HuH-7 (cell line): ENCODE measurements around the gene OR10K2.
"Not testable (repeated sequence)": the region's sequence is repeated elsewhere in the genome, so short reads cannot be mapped to it uniquely, and the experiment has no call there.

Experiments
- DNase-seq: peaks from one replicate; pipeline ENCODE4 v3.0.0; 2011; ENCODE audit warnings: low spot score

Gene OR10K2, protein sequence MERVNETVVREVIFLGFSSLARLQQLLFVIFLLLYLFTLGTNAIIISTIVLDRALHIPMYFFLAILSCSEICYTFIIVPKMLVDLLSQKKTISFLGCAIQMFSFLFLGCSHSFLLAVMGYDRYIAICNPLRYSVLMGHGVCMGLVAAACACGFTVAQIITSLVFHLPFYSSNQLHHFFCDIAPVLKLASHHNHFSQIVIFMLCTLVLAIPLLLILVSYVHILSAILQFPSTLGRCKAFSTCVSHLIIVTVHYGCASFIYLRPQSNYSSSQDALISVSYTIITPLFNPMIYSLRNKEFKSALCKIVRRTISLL

DNA sequence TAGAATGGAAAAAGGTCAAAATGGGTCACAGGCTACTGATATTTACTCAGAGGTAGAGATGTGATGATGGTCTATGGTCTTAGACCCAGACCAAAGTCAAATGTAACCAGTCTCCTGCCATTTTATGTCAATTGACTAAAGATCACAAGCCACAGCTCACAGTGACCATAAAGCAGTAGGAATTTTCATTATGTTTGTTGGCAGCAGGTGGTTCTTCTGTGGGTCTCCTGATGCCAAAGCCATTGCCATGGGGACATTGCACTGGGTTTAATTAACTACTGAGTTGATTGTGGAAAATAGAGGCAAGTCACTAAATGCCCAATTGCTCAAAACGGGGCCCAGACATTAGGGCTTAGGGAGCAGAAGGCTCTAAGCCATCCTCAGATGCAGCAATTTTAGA, at the start of gene OR10K2:
TSS of gene OR10K2 (minus strand) at position 101 of the 400 bp plus-strand sequence. CDS start 5,371 bp downstream, outside the sequence.
- DNase-seq, result no peak

DNA sequence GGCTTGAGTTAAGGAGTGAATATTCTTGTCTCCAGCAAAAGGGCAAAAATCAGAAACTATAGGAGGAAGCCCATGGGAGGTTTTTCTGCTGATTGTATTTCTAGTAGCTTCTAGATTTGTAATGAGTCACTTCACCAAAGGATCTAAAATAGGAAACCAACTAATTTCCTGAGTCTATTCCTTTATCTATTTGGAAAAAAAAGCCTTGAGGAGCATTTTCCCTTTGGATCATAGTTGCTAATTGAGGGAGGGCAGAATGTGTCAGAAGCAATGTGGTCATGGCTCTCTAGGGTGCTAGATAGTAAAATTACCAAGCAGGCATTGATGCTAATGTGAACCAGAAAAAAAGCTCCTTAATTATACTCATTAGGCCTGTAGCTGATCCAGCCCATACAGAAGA, 45.9 kb upstream of the OR10K2 start, which contains the start of gene OR10R2:
TSS of gene OR10R2 (plus strand) at position 301 of the 400 bp plus-strand sequence. CDS start 106 bp downstream, outside the sequence.
- no peak for DNase-seq

DNA sequence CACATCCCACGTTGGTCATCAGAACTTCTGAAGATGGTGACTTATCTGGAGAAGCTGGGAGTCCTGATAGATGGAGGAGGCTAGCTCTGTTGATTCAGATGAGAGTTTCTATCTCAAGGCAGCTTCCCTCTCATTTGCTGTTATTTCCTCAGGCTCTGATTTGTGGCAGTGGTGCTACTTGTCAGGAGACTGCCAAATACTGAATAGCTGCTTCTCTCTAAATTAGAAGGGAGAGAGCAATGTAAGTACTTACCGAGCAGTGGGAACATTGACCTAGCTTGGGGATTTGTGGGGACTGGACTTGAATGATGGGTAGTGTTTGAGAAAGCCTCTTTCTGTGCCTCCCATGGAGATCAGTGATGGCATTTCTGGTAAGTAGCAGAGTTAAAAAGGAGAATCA, 35.5 kb upstream of the OR10K2 start, which contains the start of gene OR10K1:
TSS of gene OR10K1 (plus strand) at position 301 of the 400 bp plus-strand sequence. CDS start 3,728 bp downstream, outside the sequence.
- DNase-seq, result no peak

DNA sequence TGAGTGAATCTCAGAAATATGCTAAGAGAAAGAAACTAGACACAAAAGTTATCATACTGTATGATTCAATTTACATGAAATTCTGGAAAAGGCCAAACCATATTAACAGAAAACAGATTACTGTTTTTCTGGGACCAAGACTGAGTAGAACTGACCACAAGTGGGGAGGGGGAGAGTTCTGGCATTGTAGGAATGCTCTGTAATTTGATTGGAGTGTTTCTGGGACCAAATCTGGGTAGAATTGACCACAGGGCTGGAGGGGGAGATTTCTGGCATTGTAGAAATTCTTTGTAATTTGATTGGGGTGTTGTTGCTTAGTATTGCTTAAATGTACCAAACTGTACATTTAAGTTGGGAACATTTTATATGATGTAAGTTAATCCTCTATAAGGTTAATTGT, 32.2 kb upstream of the OR10K2 start:
- DNase-seq, result no peak

DNA sequence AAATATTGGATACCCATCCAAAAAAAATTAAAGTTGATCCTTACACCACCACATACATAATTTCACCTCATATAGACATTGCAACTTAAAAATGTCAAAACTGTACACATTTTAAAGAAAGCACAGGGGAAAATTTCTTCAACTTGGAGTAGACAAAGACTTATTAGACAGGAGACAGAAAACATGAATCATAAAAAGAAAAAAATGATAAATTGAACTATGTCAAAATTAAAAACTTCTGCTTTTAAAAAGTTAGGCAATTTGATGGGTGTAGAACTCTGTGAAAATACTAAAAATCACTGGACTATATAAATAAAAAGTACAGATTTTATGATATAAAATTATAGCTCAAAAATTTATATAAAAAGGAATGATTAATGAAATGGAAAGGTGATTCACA, 31.2 kb upstream of the OR10K2 start:
- DNase-seq, result no peak

DNA sequence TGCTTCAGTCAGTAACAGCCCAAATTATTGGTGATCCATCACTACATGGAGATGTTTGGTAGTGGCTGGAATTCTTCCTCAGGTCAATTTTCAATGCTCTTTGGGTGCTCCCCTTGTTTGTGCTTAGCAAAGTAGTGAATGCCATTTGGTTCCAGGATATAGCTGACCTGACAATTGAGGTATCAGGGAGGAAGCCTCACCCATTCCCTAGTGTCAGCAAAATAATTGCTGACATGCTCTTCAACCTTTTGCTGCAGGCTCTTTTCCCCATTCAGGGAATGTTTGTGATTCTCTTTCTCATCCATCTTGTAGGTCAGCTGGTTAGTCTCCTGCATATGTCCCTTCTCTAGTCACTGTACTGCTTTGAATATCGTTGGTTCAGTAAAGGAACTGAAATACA, 28.5 kb upstream of the OR10K2 start:
- DNase-seq, result no peak

DNA sequence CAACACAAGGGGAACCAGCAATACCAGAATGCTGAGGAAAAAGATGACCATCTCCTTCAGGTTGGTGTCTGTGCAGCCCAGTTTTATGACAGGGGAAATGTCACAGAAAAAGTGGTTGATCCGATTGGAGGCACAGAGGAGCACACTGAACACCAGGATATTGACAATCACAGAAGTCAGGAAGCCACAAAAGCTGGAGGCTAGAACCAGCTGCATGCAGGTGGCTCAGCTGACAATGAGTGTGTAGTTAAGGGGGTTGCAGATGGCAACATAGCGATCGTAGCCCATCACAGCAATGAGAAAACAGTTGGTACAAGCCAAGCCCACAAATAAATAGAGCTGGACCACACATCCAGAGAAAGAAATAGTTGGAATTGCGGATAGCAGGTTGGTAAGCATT, 19.3 kb upstream of the OR10K2 start:
- DNase-seq, result no peak

DNA sequence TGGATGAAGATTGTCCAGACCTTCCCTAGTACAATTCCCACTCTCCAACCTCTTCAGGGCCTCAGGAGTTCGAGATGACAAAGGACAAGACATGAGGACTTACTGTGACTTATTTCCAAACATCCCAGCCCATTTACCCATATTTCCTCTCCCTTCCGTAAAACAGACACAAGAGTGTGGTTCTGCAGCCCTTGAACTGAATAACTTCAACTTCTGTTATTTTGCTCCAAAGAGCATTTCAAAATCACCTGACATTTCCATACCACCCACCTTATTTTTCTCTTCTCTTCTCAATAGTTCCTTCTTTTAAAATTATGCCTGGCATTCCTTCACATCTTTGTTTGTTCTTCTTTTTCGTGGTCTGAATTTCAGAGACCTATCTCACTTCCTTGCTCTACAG, 8.7 kb upstream of the OR10K2 start:
- no peak for DNase-seq

DNA sequence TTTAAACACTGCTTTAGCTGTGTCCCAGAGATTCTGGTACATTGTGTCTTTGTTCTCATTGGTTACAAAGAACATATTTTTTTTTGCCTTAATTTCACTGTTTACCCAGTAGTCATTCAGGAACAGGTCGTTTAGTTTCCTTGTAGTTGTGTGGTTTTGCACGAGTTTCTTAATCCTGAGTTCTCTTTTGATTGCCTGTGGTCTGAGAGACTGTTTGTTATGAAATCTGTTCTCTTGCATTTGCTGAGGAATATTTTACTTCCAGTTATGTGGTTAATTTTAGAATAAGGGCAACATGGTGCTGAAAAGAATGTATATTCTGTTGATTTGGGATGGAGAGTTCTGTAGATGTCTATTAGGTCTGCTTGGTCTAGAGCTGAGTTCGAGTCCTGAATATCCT, 4.1 kb upstream of the OR10K2 start:
- not testable (repeated sequence) for DNase-seq

DNA sequence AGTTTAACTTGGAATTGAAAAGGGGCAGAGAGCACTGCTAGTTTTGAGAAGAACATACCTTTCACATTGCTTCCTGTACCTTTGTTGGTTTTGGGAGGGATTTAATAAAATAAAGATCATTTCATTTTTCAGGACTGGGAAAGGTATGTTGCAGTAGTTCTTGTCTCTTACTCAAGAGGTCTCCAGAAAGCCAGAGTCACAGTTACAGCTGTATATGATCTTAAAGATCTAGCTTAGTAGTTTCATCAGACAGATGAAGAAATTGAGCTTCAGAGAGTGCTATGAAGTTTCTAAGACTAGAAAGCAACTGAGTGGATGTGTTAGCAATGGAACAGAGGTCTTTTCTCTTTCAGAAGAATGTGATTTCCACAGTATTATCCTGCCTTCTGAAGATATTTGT, 1.0 kb downstream of the OR10K2 start:
- no peak for DNase-seq

DNA sequence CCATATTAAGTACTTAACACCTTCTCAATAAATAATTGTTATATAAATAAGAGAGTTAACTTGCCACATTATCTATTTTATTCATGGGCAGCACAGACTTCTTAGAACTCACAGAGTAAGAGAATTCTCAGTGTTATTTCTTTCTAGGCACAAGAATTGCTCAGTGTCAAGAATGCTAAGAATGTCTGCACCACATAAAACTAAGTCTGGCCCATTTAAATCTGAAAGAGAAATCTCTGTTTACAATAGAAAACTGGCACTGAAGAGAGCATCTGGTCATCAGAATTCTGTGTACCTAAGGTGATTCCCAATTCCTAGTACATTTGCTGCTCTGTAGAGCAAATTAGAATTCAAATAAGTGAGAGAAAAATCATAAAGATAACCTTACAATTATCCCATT, 3.8 kb downstream of the OR10K2 start:
- no peak for DNase-seq

DNA sequence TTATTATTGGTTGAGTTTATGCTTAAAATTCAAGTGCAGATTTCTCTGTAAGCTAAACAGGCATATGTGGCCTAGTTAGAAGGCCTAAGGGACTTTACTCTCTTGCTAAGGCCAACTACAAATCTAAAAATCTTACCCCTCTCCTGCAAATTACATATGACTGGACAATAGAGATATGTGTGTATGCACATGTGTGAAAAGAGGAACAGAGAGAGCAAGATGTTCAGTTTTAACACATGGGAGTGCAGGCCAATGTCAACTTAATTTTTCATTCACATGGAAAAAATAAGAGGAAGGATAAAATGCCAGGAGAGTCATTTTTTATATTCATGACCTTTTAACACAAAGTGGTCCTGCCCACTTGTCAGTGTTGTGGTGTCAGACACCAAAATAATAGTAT, 8.5 kb downstream of the OR10K2 start:
- no peak for DNase-seq

DNA sequence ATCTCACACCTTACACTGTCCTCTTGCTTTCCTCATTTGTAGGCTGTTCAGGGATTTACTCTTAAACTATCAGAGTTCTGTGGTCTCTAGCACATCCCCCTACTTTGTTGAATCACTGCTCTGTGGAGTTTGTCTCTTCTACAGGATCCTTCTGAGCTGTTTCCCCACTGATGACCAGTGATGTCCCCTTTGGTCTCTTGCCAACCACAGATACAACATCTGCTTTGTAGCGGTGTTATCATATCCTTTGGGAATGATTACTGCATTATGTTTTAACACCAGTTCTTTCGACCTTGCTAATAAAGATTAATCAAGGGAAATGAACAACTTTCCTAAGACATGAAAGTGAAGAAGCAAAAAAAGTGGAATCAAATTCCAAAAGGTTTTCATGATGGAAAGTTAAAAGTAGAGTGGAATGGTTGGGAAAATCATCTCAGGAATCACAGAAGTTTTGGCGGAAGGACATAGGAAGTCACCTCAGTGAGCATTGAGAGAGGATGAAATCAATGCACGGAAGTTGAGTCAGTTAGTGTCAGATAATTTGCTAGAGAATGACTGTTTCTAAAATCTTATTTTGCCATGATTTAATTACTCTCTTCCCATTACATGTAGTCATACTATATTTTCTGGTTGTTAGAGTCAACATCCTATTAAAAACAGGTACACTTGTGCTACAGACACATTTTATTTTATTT, 11.2 kb downstream of the OR10K2 start:
- DNase-seq, result no peak

DNA sequence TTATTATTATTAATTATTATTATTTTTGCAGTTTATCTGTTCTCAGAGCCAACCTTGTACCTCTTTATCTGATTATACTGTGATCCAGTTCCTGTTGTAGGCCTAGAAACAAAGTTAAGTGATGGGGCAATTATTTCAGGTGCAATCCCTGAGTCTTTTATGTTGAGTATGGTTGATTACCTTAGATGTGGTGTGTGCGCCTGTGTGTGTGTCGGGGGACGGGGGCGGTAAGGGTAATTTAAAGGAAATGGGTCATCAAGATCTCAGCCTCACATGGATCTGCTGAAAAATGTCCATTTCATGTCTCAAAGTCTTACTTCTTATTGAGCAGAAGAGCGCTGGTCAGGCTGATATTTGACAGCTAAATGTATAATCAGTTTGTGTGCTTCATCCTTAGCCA, 18.9 kb downstream of the OR10K2 start:
- DNase-seq, result no peak

DNA sequence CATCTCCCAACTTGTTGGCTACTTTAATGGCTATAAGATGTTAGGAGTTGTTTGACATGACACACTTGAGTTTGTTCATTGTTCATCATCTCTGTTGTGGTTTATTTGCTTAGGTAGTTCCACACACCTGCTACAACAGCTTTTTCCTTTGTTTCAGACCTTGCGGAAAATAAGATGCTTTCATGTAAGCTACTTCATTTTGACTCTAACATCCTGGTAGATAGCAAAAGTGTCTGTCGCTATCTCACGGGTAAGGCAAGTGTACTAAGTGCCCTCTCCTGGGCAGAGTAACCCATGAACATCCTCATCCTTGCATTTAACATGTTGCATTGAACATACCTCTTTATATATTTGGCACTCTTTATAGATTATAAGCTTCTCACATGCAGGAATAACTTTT, 25.2 kb downstream of the OR10K2 start:
- DNase-seq, result no peak

DNA sequence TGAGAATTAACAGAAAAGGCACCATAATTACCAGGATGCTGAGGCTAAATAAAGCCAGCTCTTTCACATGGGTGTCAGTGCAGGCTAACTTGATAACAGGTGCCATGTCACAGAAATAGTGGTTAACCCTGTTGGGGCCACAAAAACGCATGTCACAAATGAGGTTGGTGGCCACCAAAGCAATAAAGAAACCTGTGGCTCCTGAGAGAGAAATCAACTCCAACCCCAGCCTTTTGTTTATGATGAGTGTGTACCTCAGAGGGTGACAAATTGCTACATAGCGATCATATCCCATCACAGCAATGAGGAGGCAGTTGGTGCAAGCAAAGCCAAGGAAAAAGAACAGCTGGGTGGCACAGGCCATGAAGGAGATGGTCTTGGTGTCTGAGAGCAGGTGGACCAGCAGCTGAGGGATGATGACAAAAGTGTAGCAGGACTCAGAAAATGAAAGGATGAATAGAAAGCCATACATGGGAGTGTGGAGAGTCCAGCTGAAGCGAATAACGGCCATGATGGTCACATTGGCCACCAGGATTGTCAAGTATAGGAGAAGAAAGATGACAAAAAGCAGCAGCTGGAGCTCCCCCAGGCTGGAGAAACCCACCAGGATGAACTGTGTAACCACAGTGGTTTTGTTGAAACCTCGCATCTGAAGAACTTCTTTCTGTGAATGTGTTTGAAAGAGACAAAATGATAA, 27.1 kb downstream of the OR10K2 start, which contains the start of gene OR10T2:
TSS of gene OR10T2 (minus strand) at position 649 of the 697 bp plus-strand sequence. CDS start at position 649, 0 bp downstream.
- no peak for DNase-seq

DNA sequence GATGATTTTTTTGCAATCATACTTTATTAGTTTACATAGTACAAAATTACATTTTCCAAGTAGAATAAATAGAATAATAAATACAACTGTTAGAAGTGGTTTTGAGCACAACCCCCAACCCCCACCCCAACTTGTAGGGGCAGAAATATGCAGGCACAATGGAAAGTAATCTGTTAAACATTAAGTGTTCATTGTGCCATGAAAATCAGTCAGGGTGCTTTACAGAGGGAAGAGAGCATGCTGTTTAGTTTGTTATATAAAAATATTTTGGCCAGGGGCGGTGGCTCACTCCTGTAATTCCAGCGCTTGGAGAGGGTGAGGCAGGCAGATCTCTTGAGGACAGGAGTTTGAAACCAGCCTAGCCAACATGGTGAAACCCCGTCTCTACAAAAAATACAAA, 29.4 kb downstream of the OR10K2 start:
- DNase-seq, result no peak

DNA sequence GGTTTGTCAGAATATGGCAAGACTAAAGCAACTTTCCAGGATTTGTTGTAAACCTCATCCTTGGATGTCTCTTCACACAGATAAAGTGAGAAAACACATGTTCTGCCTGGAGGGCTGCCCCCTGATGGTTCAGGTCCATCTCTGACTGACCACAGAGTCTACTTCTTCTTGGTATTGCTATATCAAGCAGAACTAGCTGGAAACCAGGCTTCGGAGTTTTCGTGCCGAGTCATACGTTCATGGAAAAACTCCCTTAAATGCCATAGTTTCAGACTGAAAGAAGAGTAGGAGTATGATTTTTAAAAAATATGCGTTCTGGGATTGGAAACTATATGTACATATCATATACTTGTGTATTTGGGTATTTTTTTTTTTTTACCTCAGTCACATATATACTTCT, 32.6 kb downstream of the OR10K2 start:
- no peak for DNase-seq

DNA sequence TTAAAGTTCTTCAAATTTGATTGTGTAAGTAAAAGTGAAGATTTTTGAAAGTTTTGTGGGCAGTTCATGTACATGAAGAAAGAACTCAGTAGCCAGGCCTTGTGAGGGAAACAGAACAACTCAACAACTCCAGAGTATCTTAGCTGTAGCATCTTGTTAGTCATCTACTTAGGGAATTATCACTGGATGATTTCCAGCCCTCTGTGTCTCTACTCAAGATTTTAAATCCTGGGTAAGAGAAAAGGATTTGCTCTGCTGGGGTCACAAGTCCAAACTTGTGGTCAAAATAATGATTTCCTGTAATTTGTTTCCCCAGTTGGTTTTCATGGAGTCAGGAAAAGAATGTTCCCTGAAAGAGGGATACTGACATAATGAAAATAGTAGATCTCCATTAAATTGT, 34.9 kb downstream of the OR10K2 start:
- DNase-seq, result no peak

DNA sequence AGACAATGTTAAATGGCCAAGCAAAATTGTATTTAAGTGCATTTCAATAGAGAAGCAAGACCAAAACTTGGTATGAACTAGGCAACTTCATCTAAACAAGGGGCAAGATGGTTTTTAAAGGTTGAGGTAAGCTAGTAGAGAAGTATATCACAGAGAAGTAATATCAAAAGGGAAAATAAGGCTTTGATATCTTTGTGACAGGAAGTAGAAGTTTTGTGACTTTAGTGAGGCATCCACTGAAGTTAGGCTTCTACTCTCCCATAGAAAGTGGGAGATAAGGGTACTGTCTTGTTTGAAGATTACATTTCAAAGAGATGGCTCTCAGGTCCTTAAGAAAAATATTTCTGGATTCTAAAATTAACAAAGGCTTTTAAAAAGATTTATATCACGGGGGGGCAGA, 35.7 kb downstream of the OR10K2 start:
- no peak for DNase-seq

DNA sequence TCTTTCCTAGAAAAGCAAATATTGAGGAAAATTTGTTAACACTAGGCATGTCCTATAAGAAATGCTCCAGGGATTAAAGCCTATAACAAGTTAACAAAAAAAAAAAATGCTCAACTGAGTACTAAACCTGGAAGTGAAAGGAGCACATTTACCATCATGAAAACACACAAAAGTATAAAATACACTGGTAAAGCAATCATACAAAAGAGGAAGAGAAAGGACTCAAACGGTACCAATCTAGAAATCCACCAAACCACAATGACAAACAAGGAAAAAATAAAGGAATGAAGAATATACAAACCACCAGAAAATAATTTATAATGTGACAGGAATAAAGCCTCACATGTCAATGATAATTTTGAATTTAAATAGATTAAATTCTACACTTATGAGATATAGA, 51.2 kb downstream of the OR10K2 start:
- no peak for DNase-seq

DNA sequence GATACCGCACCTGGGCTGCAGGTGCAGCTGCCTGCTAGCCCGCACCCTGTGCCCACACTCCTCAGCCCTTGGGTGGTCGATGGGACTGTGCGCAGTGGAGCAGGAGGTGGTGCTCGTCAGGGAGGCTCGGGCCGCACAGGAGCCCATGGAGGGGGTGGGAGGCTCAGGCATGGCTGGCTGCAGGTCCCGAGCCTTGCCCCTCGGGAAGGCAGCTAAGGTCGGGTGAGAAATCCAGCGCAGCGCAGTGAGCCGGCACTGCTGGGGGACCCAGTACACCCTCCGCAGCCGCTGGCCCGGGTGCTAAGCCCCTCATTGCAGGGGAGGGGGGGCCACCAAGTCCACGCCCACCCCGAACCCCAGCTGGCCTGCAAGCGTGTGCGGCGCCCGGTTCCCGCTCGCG, 51.9 kb downstream of the OR10K2 start:
- DNase-seq, result not testable (repeated sequence)
